ENCODE results near the gene ATF6B.

The ATF6B gene

DNA sequence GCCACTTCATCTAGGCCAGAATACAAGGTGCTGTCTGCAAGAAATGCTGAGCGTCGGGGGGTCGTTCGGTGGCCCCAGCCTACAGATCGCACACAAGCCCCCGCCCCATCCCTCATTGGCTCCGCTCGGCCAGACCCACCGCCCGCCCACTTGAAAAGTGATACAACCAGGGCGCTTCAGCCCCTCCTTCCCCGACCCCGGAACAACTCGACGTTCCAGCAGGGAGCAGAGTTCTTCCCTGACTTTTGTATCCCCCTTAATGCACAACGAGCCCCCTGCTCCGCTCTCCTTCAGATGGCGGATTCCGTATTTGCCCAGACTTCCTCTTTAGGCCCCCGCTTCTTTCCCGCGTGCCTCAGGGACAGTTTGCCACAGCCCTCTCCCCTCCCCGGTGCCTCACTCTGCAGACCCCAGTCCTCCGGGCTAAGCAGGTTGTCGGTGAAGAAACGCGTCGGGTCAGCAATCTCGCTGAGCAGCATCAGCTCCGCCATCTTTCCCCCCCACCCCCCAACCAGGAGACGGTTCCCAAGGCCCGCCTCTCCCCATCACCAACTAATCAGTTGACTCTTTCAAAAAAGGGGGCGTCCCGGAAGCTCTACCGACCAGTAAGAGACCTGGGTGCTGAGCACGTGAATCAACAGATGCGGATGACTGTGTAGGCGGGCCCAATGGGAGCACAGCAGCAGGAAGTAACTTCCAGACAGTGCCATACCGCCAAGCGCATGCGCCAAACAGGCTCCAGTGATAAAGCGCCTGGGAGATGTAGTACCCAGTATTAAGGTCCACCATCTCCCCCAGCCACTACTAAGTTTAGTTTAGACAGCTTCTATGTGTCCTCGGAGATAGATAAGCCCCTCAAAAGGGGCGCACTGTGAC lies at the start of gene ATF6B:
Gene ATF6B, minus strand, starts transcription at position 530 of the 876 bp plus-strand sequence. Its CDS starts 39 bp downstream, at position 491.
- peak; percentile 93 for DNase-seq (ENCODE audit: low read depth)

DNA sequence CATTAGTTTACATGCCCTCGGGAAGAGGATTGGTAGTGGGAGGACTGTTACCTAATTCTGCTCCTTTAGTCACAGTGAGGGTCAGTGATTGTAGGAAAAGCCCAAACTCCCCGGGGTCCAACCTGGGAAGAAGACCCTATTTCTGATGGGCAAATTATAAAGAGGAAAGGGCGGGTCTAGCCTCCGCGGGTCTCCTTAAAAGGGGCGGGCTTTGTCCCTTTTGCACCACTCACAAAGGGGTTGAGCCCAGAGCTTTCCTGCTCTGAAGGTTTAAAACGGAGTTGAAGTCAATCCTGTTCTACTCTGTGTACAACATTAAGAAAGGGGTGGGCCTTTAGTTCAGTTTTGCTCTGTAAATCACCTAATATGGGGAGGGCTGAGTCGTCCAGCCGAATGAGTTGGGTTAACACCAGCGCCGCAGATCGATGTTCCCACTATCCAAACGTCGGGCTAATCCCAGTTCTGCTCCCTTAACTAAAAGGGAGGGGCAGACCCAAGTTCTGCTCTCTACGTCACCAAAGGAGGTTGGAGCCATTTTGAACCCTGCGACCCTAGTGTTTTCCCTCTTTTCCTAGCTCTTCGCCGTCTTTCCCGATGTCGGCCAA lies 49.2 kb upstream of the ATF6B start:
- DNase-seq (ENCODE audit: low read depth), result no peak

DNA sequence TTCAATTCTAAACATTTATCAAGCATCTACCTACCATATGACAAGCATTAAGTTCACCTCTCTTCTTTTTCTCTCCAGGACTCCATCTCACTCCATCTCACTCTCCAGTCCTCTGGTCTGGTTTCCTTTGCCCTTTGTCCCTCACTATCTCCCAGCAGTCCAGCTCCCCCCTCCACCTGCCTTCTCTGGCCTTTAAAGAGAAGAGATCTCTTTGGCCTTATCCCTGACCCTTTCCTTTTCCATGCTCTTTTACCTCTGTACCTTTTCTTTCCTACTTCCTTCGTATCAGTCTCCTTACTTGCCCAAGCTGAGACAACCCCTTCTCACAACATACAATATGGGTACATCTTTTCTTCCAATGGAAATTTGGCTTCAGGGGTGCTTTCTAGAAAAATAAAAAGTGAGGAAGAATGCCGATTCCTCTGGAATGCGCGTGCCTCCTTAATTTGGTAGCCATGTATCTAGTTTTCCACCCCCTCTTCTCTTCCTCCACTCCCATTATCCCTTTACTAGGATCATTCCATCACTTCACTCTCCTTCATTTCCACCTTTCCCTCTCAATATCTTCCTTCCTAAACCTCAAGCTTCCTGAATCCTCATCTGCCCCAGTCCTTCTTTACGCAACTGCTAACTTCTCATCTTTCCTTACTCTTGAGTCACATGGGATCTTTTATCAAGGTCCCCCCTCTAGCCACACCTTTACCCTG lies 48.6 kb upstream of the ATF6B start:
- no peak for DNase-seq (ENCODE audit: low read depth)

DNA sequence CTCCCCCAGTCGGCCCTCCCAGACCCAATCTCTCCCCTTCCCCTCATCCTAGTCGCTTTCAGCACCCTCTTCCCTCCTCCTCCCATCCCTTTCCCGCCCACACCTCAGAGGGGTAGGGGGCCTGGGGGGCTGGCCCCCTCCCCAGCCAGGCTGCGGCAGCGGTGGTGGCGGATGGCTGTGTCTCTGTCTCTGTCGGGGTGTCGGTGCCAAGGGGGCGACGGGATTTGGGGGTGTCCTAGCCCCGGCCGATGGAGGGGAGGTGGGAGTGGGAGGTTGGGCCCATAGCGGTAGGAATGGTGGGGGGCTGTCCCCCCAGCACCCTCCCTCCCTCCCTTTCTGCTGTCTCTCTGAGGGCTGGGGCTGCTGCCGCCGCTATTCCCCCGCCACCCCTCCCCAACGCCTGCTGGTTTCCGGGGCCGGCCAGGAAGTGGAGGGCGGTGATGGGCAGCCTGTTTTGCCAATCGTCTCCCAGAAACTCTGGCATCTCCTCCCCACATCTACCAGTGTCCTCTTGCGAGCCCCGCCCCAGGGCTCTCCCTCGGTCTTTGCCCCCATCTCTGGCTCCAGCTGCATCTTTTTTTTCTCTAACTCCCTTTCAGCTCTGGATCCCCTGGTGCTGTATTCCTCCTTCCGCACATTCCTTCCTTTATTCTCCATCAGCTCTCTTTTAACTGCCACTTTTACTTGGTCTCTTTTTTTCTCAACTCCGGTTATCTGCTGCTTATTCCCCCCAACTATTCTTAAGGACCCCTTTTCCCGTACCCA lies 47.8 kb upstream of the ATF6B start, which contains the start of gene AGPAT1:
Gene AGPAT1, minus strand, starts transcription at position 374 of the 765 bp plus-strand sequence. CDS start 4,588 bp downstream, outside the sequence.
- peak; percentile 95 for DNase-seq (ENCODE audit: low read depth)

DNA sequence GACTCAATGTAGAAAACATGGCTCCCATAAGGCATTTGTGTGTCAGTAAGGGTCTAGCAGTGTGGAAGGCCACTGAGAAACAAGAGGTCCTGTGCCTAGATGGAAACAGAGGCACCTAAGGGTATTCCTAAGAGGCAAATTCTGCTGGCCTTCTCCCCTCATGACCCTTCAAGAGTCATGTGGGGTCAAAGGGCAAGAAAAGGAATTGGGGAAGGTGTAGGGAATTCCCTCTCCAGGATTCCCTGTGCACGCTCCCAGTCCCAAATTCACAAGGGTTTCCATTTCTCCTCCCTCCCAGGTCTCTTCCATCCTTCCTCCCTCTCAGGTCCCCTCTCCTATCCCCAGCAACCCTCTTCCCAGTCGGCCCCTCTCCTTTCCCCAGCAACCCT lies 47.3 kb upstream of the ATF6B start:
- DNase-seq (ENCODE audit: low read depth), result no peak

DNA sequence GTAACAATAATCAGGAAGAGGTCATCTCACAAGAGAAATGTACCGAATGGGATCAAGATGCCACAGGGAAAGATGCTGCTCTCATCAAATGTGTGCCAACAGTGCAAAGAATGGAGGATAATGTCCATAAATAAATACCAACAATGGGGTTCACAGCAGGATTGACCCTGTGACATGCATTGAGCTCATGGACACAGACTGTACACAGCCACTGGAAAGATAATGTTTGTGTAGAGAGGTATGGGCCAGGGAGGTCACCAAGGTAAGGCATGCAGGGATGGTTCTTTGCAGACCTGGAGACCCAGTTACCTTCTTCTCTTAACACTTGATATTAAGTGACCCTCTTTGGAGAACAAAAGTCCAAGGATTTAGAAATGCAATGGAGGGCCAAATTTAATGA lies 46.4 kb upstream of the ATF6B start:
- no peak for DNase-seq (ENCODE audit: low read depth)

DNA sequence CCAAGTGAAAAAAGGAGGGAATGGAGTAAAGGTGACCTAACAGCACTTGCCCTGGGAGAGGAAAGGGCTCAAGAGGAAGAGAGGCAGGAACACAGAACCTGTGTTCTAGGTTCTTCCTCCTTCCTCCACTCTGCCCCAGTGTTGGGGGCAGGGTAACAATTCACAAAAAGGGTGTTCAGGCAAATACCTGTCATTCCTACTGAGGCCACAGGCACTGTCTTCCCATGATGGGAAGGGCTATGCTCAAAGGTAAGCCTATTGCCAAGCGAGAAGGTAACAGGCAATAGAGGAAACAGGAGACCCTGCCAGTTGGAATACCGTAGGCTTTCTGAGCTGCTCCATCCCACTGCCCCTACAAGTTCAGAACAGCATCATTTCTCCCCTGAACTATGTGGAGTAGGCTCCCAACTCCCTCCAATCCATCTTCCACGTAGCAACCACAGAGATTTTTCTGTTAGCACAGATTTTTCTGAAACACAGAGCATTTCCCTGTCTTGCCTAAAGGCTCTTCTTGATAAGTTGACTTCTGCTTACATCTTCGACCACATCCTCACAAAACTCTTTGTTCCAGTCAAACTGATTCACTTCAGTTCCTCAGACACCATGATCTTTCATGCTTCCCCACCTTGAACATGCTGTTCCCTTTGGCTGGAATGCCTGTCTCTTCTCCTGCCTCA lies 45.1 kb upstream of the ATF6B start:
- no peak for DNase-seq (ENCODE audit: low read depth)

DNA sequence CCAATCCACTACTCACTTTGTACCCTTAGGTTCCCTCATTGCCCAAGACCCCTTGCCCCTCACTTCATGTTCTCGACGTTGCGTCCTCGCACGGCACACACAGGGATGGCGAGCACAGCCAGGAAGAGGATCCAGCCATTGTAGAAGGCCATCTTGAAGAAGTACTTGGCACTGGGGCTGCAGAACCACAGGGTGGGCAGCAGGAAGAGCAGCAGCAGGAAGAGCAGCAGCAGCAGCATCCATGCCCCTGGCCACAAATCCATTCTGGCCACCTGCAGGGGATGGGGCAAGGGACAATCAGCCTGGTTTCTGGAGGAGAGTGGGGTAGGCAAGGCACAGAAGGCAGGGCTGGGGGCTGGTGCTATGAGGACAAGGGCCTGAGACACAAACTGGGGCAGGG lies 43.2 kb upstream of the ATF6B start:
- DNase-seq (ENCODE audit: low read depth), result no peak

DNA sequence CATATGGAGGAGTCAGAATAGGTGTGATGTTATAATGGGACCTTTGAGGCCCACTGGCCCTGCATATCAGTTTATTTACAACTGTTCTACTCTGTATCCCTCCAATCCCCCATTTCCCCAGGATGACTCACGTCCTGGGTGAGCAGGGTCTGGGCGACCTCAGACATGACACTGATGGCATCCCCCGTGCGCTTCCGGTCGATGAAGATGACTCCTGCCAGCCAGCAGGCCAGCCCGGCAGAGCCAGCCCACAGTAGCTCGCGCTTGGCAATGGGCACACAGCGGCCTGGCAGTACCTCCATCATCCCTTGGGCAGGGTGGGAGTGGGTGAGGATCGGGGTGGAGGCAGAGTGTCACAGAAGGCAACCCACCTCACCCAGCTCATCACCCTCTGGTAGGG lies 42.2 kb upstream of the ATF6B start:
- no peak for DNase-seq (ENCODE audit: low read depth)

DNA sequence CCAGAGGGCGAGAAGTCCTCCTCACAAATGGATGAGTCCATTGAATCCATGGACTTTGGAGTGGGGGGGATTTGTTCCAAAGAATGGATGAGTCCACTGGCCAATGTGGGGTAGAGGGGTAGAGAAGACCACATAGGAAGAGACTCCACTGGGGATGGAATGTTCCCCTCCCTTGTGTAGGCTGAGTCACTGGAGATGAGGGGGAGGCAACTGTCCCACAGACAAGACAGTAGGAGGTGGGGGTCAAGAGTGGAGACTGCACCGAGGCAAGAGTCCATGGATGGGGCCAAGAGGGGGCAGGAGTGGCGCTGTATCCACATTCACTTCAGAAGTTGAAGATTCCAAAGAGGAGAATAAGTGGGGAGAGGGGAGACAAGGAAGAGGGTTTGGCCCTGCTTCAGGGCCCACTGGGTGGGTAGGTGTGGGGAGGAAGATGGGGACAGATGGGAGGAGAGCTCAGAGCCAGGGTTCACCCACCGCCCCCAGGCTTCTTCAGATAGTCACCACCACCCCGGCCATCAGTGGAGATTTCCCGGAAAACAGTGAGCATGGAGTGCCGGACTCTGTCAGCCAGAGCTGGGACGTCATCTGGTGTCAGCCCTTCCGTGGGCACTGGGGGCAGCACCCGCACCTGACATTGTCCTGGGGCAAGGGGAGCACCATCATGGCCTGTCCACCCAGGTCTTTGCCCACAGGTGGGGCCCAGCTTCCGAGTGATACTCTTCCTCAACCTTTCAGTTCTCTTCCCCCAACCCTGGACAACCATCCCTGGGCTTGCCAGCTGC lies 41.0 kb upstream of the ATF6B start:
- no peak for DNase-seq (ENCODE audit: low read depth)

DNA sequence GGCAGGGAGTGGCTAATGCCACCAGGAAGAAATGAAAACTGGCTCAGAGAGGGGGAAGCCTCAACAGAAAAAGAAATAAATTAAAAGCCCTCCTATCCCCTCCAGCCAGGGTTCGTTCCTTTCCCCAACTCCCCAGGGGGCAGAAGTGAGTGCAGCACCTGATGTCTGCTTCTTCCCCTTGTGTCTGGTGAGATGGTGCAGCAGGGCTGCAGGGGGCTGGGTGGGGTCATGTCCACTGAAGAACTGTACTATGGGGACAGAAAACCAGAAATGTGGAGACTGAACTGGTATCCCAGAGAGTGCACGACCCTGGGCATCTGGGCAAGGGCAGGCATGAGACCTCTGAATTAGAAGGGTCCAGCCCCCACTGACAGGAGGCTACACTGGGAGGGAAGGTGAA lies 40.3 kb upstream of the ATF6B start:
- no peak for DNase-seq (ENCODE audit: low read depth)

DNA sequence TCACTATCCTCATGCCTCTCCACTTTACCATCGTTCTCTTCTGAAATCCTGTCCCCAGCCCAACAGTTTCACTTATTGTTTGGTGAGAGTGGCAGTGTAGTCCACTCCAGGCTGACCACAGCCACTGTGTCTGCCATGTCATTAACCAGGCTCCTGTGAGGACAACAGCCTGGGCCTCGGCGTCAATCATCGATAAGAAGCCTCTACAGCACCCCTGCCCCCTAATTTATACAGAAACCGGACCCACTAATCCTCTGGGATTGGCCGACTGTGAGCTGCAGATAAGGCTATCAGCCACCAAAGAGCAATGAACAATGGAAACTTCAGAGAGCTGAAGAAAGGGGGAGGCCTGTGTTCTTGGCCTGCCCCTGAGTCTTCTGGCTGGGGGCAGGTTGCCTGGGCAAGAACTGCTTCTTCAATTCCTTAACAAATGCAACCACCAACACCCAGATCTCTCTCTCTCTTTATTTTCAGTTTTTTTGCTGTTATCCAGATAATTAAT lies 39.8 kb upstream of the ATF6B start:
- DNase-seq (ENCODE audit: low read depth), result no peak

DNA sequence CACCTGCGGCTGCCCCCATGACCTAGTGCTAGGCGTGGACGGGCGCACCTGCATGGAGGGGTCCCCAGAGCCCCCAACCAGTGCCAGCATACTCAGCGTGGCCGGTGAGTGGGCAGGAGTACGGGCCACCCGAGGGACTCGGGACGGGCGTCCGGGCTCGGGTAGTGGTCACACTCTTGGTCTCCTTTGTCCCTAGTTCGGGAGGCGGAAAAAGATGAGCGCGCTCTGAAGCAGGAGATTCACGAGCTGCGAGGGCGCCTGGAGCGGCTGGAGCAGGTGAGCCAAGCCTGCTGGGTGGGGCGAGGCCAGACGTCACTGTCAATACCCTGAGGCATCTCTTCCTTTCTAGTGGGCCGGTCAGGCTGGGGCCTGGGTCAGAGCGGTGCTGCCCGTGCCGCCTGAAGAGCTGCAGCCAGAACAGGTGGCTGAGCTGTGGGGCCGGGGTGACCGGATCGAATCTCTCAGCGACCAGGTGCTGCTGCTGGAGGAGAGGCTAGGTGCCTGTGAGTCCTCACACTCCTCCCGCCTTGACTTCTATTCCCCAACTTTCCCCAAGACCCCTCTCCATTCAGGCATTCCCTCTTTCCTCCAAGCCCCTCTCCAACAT lies 39.2 kb upstream of the ATF6B start:
- no peak for DNase-seq (ENCODE audit: low read depth)

DNA sequence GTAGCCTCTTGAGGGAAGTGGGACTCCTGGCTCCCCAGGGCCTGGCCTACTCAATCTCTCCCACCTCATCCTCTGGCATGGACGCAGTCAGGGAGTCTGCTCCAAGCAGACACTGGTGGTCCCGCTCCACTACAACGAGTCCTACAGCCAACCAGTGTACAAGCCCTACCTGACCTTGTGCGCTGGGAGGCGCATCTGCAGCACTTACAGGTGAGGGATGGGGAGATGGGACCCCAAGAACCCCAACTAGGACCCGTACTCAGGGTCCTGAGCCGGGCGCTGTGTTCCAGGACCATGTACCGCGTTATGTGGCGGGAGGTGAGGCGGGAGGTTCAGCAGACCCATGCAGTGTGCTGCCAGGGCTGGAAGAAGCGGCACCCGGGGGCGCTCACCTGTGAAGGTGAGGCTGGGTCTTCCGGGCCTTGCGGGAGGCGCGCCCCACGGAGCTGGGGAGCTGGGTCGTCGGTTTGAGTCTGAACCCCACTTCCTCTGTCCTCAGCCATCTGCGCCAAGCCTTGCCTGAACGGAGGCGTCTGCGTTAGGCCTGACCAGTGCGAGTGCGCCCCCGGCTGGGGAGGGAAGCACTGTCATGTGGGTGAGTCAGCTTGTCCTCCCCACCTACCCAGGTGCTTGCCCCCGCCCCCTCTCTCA lies 38.5 kb upstream of the ATF6B start:
- DNase-seq (ENCODE audit: low read depth), result no peak

DNA sequence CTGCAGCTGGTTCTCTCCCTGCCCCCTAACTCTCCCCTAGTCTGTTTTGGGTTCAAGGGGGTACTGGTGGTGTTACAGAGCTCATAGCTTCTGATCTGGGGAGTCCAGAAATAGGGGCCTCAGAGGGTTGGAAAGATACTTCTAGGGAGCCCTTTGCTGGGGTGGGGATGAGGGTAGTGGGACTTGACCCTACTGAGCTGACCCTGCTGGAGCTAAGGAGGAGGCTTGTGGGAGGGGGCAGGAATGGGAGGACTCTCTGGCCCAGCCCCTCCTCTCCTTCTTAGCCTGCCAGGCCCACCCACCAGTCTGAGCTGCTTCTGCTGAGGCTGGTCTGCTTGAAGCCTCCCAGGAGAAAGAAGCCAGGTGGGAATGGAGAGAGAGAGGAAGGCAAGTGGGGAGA lies 36.2 kb upstream of the ATF6B start, which contains the start of gene EGFL8:
Gene EGFL8, plus strand, starts transcription at position 301 of the 400 bp plus-strand sequence. CDS start 1,571 bp downstream, outside the sequence.
- no peak for DNase-seq (ENCODE audit: low read depth)

DNA sequence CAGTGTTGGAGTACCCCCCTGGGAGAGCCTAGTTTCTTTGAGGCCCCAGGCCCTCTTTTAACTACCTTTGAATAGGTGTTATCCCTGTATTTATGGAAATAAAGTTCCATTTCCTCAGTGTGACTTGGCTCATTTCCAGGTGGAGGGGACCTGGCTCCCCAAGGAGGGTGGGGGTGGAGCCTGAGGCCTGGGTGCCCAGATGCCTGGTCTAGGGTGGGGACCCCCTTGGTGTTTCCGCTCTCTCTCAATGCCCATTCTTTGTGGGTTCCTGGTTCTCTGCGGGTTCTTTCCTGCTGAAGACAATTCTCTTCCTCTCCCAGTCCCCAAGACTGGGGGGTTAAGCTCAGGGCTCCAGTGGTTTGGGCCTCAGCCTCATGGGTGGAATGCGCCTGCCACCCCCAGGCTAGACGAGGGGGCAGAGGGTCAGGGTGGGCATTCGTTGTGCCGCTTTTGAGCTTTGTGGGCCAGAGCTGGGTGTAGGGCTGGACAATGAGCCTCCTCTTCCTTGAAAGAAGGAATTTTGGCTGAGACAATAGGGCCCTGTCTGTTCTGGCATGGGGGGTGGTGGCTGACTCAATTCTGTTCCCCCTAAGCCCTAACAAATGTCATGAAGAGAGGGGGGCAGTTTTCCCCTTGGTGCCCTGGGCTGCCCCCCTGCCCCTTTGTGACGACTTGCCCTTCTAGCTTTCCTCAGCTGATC lies 35.7 kb upstream of the ATF6B start:
- no peak for DNase-seq (ENCODE audit: low read depth)

DNA sequence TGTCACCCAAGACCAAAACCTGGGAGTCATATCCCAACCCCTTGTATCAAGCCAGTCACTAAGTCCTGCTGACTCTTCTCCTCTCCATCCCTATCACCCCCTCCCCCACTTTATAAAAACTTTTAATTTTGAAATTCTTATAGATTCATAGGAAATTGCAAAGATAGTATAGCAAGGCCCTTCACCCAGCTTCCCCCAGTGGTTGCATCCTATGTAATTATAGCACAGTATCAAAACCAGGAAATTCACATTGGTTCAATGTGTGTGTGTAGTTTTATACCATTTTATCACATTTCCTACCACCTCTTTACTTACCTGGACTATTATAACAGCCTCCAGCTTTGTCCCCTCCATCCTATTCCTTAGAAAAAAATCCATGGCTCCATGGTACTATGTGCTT lies 30.0 kb upstream of the ATF6B start:
- DNase-seq (ENCODE audit: low read depth), result no peak

DNA sequence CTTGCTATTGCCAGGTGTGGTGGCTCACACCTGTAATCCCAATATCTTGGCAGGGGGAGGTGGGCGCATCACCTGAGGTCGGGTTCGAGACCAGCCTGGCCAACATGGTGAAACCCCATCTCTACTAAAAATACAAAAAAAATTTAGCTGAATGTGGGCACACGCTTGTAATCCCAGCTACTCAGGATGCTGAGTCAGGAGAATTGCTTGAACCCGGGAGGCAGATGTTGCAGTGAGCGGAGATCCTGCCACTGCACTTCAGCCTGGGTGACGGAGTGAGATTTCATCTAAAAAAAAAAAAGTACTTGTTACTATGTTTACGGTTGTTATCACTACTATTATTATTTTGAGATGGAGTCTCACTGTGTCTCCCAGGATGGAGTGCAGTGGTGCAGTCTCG lies 28.8 kb upstream of the ATF6B start:
- no peak for DNase-seq (ENCODE audit: low read depth)
